ENCODE data around the gene CDC6.

- TF ChIP-seq GATA2 (IDR thresholded peaks at IDR 0.05; ENCODE audit: low read depth, low read length) = no peak
- TF ChIP-seq GATA3 (IDR thresholded peaks at IDR 0.05; ENCODE audit: low read depth, low read length) = no peak
These were observed 38.5 kb downstream of the CDC6 start for GRCh38 chr17:40326014-40326831.

Data from SH-SY5Y (cell line).